Sigmoid colon (tissue), 7 donors: ENCODE data around the gene ELFN2. TPM values are rescaled to one million over a fixed set of nuclear protein-coding genes. Genes with fewer than 3 reads are reported as not detected.

Experiments
- DNase-seq: peaks from one replicate; pipeline ENCODE4 v3.0.0-alpha.2; 2019
- H3K27ac ChIP-seq, 4 donors: fragments of 200-600 bp; sonication (generic); one replicate each; pipeline ENCODE4 v1.5.1; 2016 to 2019; ENCODE audit warnings: mild to moderate bottlenecking in 1 of 4
- H3K27me3 ChIP-seq, 3 donors: fragments of 200-600 bp; sonication (generic); one replicate each; pipeline ENCODE4 v1.5.1; 2019; ENCODE audit warnings: mild to moderate bottlenecking in 1 of 3
- H3K36me3 ChIP-seq, 4 donors: fragments of 200-600 bp; sonication (generic); one replicate each; pipeline ENCODE4 v1.5.1; 2016 to 2019
- H3K4me1 ChIP-seq, 4 donors: fragments of 200-600 bp; sonication (generic); one replicate each; pipeline ENCODE4 v1.5.1; 2017 to 2019
- H3K4me3 ChIP-seq, 4 donors: fragments of 200-600 bp; sonication (generic); one replicate each; pipeline ENCODE4 v1.5.1; 2017 to 2019; ENCODE audit warnings: mild to moderate bottlenecking in 2 of 4, moderate library complexity in 1 of 4
- H3K9me3 ChIP-seq, 4 donors: fragments of 200-600 bp in 3 of 4; sonication (generic) in 3 of 4; one replicate each; pipeline versions ENCODE4 v1.5.1 to v1.6.1; 2013 to 2019
- CTCF ChIP-seq, 4 experiments: fragments of 450-650 bp in 3 of 4; fragments of 200-600 bp in 1 of 4; IDR thresholded peaks; one replicate each; pipeline ENCODE4 v1.5.1; 2016 to 2019; ENCODE audit warnings: antibody characterized with exemption in 4 of 4, mild to moderate bottlenecking in 3 of 4, moderate library complexity in 2 of 4
- EP300 ChIP-seq, 4 donors: sonication (generic); formaldehyde crosslinking; IDR thresholded peaks; one replicate each; pipeline ENCODE4 v1.6.1; 2017; ENCODE audit warnings: antibody characterized with exemption in 4 of 4
- POLR2A ChIP-seq, 2 donors: fragments of 450-650 bp; IDR thresholded peaks; one replicate each; pipeline ENCODE4 v1.6.1; 2016; ENCODE audit warnings: antibody characterized with exemption in 2 of 2, mild to moderate bottlenecking in 2 of 2, moderate library complexity in 2 of 2
- POLR2AphosphoS5 ChIP-seq, 4 donors: sonication (generic); formaldehyde crosslinking; IDR thresholded peaks; one replicate each; pipeline ENCODE4 v1.6.1; 2017; ENCODE audit warnings: antibody characterized with exemption in 4 of 4
- WGBS, 2 donors: extraction: QIAGEN DNeasy Blood & Tissue Kit; methylation state at CpG; one replicate each; pipeline ENCODE4 v1.1.7; 2013; 5-methylcytosine and 5-hydroxymethylcytosine counted together
- intact Hi-C: fragments of 100-400 bp; cut with DNase I; formaldehyde crosslinking; loops from one replicate; pipeline ENCODE4 v1.15.1; 2023
- polyA plus RNA-seq, 3 donors: library from polyadenylated mRNA; stranded (reverse); fragments of 200-250 nt; gene quantifications; one replicate each; pipeline ENCODE4 v1.2.3, GENCODE V29; 2013
- total RNA-seq, 4 donors: library from RNA; depleted of rRNA; stranded (reverse); fragments of >200 nt; gene quantifications; one replicate each; pipeline ENCODE4 v1.1.0, GENCODE V29; 2016
- donor health status: healthy with polysubstance abuse.
- donor health status: Bipolar disorder and iron deficiency.
- donor health status: healthy.

The ELFN2 gene
- total and polyA plus RNA-seq, 7 donors: under 0.01 to 0.55 (median 0.15) TPM; not detected in 3

GRCh38 chr22:37430941-37431340 lies 3.7 kb upstream of the ELFN2 start:
- peaks cover 0 to 22% (median 15%) of the 10 kb centered on the region in 4 donors for H3K4me1 ChIP-seq
- no peak overlapping the region for H3K4me3 ChIP-seq
- 70 to 84% methylated on average over 6 of the region's 6 CpGs for WGBS, 2 donors
- intact Hi-C loops: no loop called here
- no peaks in the 10 kb centered on the region for H3K36me3 ChIP-seq
- H3K9me3 ChIP-seq: no peaks in the 10 kb centered on the region
- TF ChIP-seq POLR2AphosphoS5 (IDR thresholded peaks at IDR 0.05) (no peak), EP300 (IDR thresholded peaks at IDR 0.05) (no peak), CTCF (IDR thresholded peaks at IDR 0.05) (no peak), POLR2A (IDR thresholded peaks at IDR 0.05) (no peak)
- DNase-seq: no peak
- H3K27ac ChIP-seq: no peak overlapping the region
- peaks cover 32 to 97% (median 81%) of the 10 kb centered on the region in 3 donors for H3K27me3 ChIP-seq

- DNase-seq: no peak
- TF ChIP-seq CTCF (IDR thresholded peaks at IDR 0.05) (peak in 3 of 4 experiments; percentile 30 to 44 (median 32)), EP300 (IDR thresholded peaks at IDR 0.05) (no peak), POLR2A (IDR thresholded peaks at IDR 0.05) (no peak), POLR2AphosphoS5 (IDR thresholded peaks at IDR 0.05) (no peak)
- H3K4me1 ChIP-seq: peaks cover 0 to 22% (median 15%) of the 10 kb centered on the region in 4 donors
- no peaks in the 10 kb centered on the region for H3K36me3 ChIP-seq
- no peak overlapping the region for H3K4me3 ChIP-seq
- H3K9me3 ChIP-seq: no peaks in the 10 kb centered on the region
- intact Hi-C loops: no loop called here
- H3K27ac ChIP-seq: no peak overlapping the region
- WGBS, 2 donors: 16 to 30% methylated on average over 15 of the region's 15 CpGs
- H3K27me3 ChIP-seq: peaks cover 32 to 97% (median 81%) of the 10 kb centered on the region in 3 donors
These were observed 1.6 kb upstream of the ELFN2 start for GRCh38 chr22:37428649-37429586.

- Histone ChIP-seq H3K9me3 (no peaks in the 10 kb centered on the region), H3K4me1 (peaks cover 0 to 22% (median 15%) of the 10 kb centered on the region in 4 donors), H3K36me3 (no peaks in the 10 kb centered on the region), H3K27ac (no peak overlapping the region), H3K4me3 (peak overlapping the region in 3 of 4 donors; percentile 37 to 51 (median 47)), H3K27me3 (peaks cover 32 to 96% (median 71%) of the 10 kb centered on the region in 3 donors)
- 12 to 19% methylated on average over 59 of the region's 59 CpGs for WGBS, 2 donors
- TF ChIP-seq EP300 (IDR thresholded peaks at IDR 0.05): no peak
- TF ChIP-seq CTCF (IDR thresholded peaks at IDR 0.05): no peak
- TF ChIP-seq POLR2AphosphoS5 (IDR thresholded peaks at IDR 0.05): no peak
- TF ChIP-seq POLR2A (IDR thresholded peaks at IDR 0.05): no peak
- DNase-seq: no peak
- intact Hi-C loops: no loop called here
These were observed 694 bp upstream of the ELFN2 start for GRCh38 chr22:37427711-37428635.

GRCh38 chr22:37426706-37427134 lies 559 bp downstream of the ELFN2 start:
- Histone ChIP-seq H3K27me3 (peaks cover 32 to 88% (median 66%) of the 10 kb centered on the region in 3 donors), H3K27ac (no peak overlapping the region), H3K36me3 (no peaks in the 10 kb centered on the region), H3K4me1 (peaks cover 0 to 22% (median 15%) of the 10 kb centered on the region in 4 donors), H3K9me3 (no peaks in the 10 kb centered on the region), H3K4me3 (peak overlapping the region in 3 of 4 donors; percentile 37 to 51 (median 47))
- intact Hi-C loops: no loop called here
- DNase-seq: no peak
- WGBS, 2 donors: 2 to 4% methylated on average over 24 of the region's 24 CpGs
- no peak for TF ChIP-seq POLR2A (IDR thresholded peaks at IDR 0.05)
- TF ChIP-seq CTCF (IDR thresholded peaks at IDR 0.05): no peak
- no peak for TF ChIP-seq POLR2AphosphoS5 (IDR thresholded peaks at IDR 0.05)
- TF ChIP-seq EP300 (IDR thresholded peaks at IDR 0.05): no peak
